AG10803 (cell line): ENCODE measurements around the gene IDE.

ENCODE experiments used
- DNase-seq: peaks from one replicate; pipeline ENCODE4 v3.0.0; 2010; ENCODE audit warnings: low read depth
- H3K4me3 ChIP-seq: 2 replicates; pipeline ENCODE4 v1.5.1; 2011; ENCODE audit warnings: mild to moderate bottlenecking, low read length, control low read depth
- TF ChIP-seq, protein P1 (sequence below): conservative IDR thresholded peaks from 2 replicates; pipeline ENCODE4 v1.5.1; 2011; ENCODE audit warnings: mild to moderate bottlenecking, low read length, control low read depth, inconsistent platforms

IDE gene

GRCh38 chr10:92544296-92544695 is 29.6 kb downstream of the IDE start:
- DNase-seq = peak; percentile 5
- H3K4me3 ChIP-seq = no peak overlapping the region
- TF ChIP-seq, protein P1, sequence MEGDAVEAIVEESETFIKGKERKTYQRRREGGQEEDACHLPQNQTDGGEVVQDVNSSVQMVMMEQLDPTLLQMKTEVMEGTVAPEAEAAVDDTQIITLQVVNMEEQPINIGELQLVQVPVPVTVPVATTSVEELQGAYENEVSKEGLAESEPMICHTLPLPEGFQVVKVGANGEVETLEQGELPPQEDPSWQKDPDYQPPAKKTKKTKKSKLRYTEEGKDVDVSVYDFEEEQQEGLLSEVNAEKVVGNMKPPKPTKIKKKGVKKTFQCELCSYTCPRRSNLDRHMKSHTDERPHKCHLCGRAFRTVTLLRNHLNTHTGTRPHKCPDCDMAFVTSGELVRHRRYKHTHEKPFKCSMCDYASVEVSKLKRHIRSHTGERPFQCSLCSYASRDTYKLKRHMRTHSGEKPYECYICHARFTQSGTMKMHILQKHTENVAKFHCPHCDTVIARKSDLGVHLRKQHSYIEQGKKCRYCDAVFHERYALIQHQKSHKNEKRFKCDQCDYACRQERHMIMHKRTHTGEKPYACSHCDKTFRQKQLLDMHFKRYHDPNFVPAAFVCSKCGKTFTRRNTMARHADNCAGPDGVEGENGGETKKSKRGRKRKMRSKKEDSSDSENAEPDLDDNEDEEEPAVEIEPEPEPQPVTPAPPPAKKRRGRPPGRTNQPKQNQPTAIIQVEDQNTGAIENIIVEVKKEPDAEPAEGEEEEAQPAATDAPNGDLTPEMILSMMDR = no peak

- TF ChIP-seq, protein P1 = no peak
- no peak for DNase-seq
- H3K4me3 ChIP-seq = no peak overlapping the region
These were observed 31.4 kb downstream of the IDE start for GRCh38 chr10:92542458-92542857.

DNA sequence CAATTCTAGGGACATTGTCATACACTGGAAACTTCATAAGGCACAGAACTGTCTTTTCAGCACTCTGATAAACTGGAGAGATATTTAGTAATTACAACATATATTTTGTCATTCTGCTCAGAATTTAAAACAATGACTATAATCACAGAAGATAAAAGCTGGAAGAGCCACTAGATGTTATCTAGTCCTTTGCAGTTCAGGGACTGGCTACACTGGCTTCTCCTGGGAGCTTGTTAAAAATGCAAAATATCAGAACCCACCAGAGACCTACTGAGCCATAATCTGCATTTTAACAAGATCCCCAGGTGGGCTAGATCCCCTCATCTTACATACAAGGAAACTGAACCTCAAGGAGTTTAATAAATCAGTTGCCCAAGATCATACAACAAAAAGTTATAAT is 32.3 kb downstream of the IDE start:
- DNase-seq = no peak
- TF ChIP-seq, protein P1 = no peak
- no peak overlapping the region for H3K4me3 ChIP-seq

- no peak overlapping the region for H3K4me3 ChIP-seq
- TF ChIP-seq, protein P1 = no peak
- DNase-seq = no peak
These were observed 35.5 kb downstream of the IDE start for GRCh38 chr10:92538231-92538958.

DNA sequence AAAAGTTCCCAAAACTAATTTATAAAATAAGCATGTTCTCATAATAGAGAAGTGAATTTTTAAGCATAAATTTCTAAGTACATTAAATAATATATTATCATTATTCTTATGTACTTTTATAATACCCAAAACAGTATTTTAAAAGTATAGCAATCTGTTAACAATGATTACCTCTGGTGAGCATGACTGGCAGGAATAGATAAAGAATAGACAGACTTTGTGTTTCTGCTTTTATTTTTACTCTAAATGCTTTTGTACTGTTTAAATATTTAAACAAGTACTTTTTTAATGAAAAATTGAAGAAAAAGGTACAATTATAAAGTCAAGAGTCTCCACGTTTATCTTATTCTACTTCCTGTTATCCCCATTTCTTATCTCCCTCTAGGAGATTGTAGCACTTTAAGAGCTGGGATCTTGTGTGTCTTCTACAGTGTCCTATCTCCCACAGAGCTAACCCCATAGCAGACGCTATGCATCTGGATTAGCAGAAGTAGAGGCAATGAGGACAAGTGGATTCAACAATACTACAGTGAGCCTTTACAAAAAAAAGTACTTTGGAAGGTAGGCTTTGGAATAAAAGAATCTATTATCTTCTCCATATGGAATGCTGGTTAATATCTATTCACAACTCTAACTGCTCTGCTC is 42.9 kb downstream of the IDE start:
- no peak overlapping the region for H3K4me3 ChIP-seq
- TF ChIP-seq, protein P1 = no peak
- DNase-seq = no peak

- H3K4me3 ChIP-seq = no peak overlapping the region
- TF ChIP-seq, protein P1 = no peak
- DNase-seq = peak; percentile 66
These were observed 43.5 kb downstream of the IDE start for GRCh38 chr10:92530421-92530820.

- DNase-seq = no peak
- H3K4me3 ChIP-seq = no peak overlapping the region
- TF ChIP-seq, protein P1 = no peak
These were observed 46.2 kb downstream of the IDE start for GRCh38 chr10:92527716-92528115.
